ENCODE data around the gene ATP8A2.

The ATP8A2 gene

GRCh38 chr13:25673711-25674110, 301.9 kb downstream of the ATP8A2 start:
- TF ChIP-seq ZFX (IDR thresholded peaks at IDR 0.05) (no peak), CTCF (conservative IDR thresholded peaks at IDR 0.05) (no peak)

GRCh38 chr13:25674371-25674770, 302.6 kb downstream of the ATP8A2 start:
- no peak for TF ChIP-seq ZFX (IDR thresholded peaks at IDR 0.05)
- TF ChIP-seq CTCF (conservative IDR thresholded peaks at IDR 0.05) = no peak
- no peak overlapping the region for H3K27ac ChIP-seq

More at GRCh38 chr13:25673711-25674110, 301.9 kb downstream of the ATP8A2 start:
- no peak overlapping the region for H3K27ac ChIP-seq

GRCh38 chr13:25675060-25675459, 303.3 kb downstream of the ATP8A2 start:
- TF ChIP-seq CTCF (conservative IDR thresholded peaks at IDR 0.05) (no peak), ZFX (IDR thresholded peaks at IDR 0.05) (no peak)
- H3K27ac ChIP-seq = no peak overlapping the region

- H3K27ac ChIP-seq = no peak overlapping the region
- TF ChIP-seq ZFX (IDR thresholded peaks at IDR 0.05) (no peak), CTCF (conservative IDR thresholded peaks at IDR 0.05) (no peak)
Observed at GRCh38 chr13:25677956-25678355, 306.2 kb downstream of the ATP8A2 start.

GRCh38 chr13:25678398-25678797, 306.6 kb downstream of the ATP8A2 start:
- no peak overlapping the region for H3K27ac ChIP-seq
- TF ChIP-seq CTCF (conservative IDR thresholded peaks at IDR 0.05) (no peak), ZFX (IDR thresholded peaks at IDR 0.05) (no peak)

- H3K27ac ChIP-seq = no peak overlapping the region
- no peak for TF ChIP-seq ZFX (IDR thresholded peaks at IDR 0.05)
- TF ChIP-seq CTCF (conservative IDR thresholded peaks at IDR 0.05) = no peak
Observed at GRCh38 chr13:25679159-25679558, 307.4 kb downstream of the ATP8A2 start.

- TF ChIP-seq CTCF (conservative IDR thresholded peaks at IDR 0.05) (no peak), ZFX (IDR thresholded peaks at IDR 0.05) (no peak)
- H3K27ac ChIP-seq = no peak overlapping the region
Observed at GRCh38 chr13:25679936-25680335, 308.2 kb downstream of the ATP8A2 start.
